Mucosa of descending colon (tissue), 3 donors: ENCODE measurements around the gene DNASE1. TPM values are rescaled to one million over a fixed set of nuclear protein-coding genes. Genes with fewer than 3 reads are reported as not detected.
"Not testable (repeated sequence)": the region's sequence is repeated elsewhere in the genome, so short reads cannot be mapped to it uniquely, and the experiment has no call there.

Source experiments
- ATAC-seq: fragments of 200-7000 bp; cut with Tn5 transposase; one replicate; pipeline ENCODE4 v1.9.1; 2020; ENCODE audit warnings: mild to moderate bottlenecking, moderate library complexity
- DNase-seq, 3 donors: peaks; one replicate each; pipeline ENCODE4 v3.0.0-alpha.2; 2020
- H3K36me3 ChIP-seq: fragments of 200-600 bp; one replicate; pipeline ENCODE4 v1.8.0; 2021; ENCODE audit warnings: low read depth, mild to moderate bottlenecking
- H3K4me1 ChIP-seq: fragments of 200-600 bp; one replicate; pipeline ENCODE4 v1.8.0; 2021; ENCODE audit warnings: low read depth, mild to moderate bottlenecking
- H3K4me3 ChIP-seq: fragments of 200-600 bp; one replicate; pipeline ENCODE4 v1.8.0; 2021; ENCODE audit warnings: mild to moderate bottlenecking
- H3K9me3 ChIP-seq: fragments of 200-600 bp; one replicate; pipeline ENCODE4 v1.8.0; 2021; ENCODE audit warnings: mild to moderate bottlenecking
- CTCF ChIP-seq: fragments of 200-600 bp; IDR thresholded peaks from one replicate; pipeline ENCODE4 v1.8.0; 2022; ENCODE audit warnings: antibody characterized with exemption, mild to moderate bottlenecking
- intact Hi-C, 2 donors: fragments of 100-400 bp; cut with DNase I in 1 of 2; cut with micrococcal nuclease in 1 of 2; formaldehyde crosslinking; loops; one replicate each; pipeline versions ENCODE4 v1.11.0 to v1.11.1; 2022; cut with DNase I, micrococcal nuclease
- long read RNA-seq, 2 donors: library from polyadenylated mRNA; unstranded; transcript quantifications; one replicate each; pipeline ENCODE4 v2.0.0, GENCODE V29; 2019 to 2021
- total RNA-seq, 3 donors: library from RNA; stranded (reverse); fragmentation: NEBNext Ultra II Directional in 2 of 3; extraction: Animal tissue kit (Norgen Biotek cat#: 25700) in 2 of 3; gene quantifications; one replicate each; pipeline versions ENCODE4 v1.2.1 to v1.2.4, GENCODE V29; 2021 to 2023
- donor health status: DM: no; HTN: no; CAD: no; lungs with moderate emphysema.
- donor health status: DM: no; HTN: no; CAD: no.
- donor health status: DM: no; HTN: yes; CAD: no.

DNASE1 gene
- total RNA-seq: 10 to 100 TPM; 24.4 to 36.0 (median 27.0) TPM
- long read RNA-seq, donor 1, partial matches to known transcripts: 4 of 20 reads
- long read RNA-seq, donor 1, other reads (novel, unspliced or antisense): 16 of 20 reads
- long read RNA-seq, donor 2, full-length matches to known transcripts: 1 of 4 reads
- long read RNA-seq, donor 2, partial matches to known transcripts: 0 of 4 reads
- long read RNA-seq, donor 2, other reads (novel, unspliced or antisense): 3 of 4 reads

- Histone ChIP-seq H3K36me3 (peaks cover 12% of the 10 kb centered on the region), H3K4me1 (peaks cover 6% of the 10 kb centered on the region), H3K9me3 (no peaks in the 10 kb centered on the region), H3K4me3 (no peak within 1 kb of the TSS)
- intact Hi-C loops: no loop called here
- DNase-seq (peak; percentile 78 to 82 (median 80)), ATAC-seq (peak; percentile 86)
- peak; percentile 64 for TF ChIP-seq CTCF
Observed at GRCh38 chr16:3654249-3654991, at the start of gene DNASE1. Gene DNASE1, plus strand, starts transcription at chr16:3654691. Its CDS starts 683 bp downstream, at chr16:3655374.

GRCh38 chr16:3606441-3606840 lies 48.0 kb upstream of the DNASE1 start:
- no peaks in the 10 kb centered on the region for H3K4me1 ChIP-seq
- no peaks in the 10 kb centered on the region for H3K36me3 ChIP-seq
- intact Hi-C loops: no loop called here
- no peak overlapping the region for H3K4me3 ChIP-seq
- no peak for TF ChIP-seq CTCF
- ATAC-seq (no peak), DNase-seq (peak in 1 of 3 donors; percentile 19)
- no peaks in the 10 kb centered on the region for H3K9me3 ChIP-seq

GRCh38 chr16:3607161-3607560 lies 47.3 kb upstream of the DNASE1 start:
- H3K36me3 ChIP-seq: no peaks in the 10 kb centered on the region

GRCh38 chr16:3607634-3608033 lies 46.9 kb upstream of the DNASE1 start:
- intact Hi-C loops: no loop called here
- no peak for ATAC-seq

More at GRCh38 chr16:3607161-3607560, 47.3 kb upstream of the DNASE1 start:
- no peak for DNase-seq
- TF ChIP-seq CTCF: no peak
- H3K4me1 ChIP-seq: no peaks in the 10 kb centered on the region
- H3K9me3 ChIP-seq: no peaks in the 10 kb centered on the region
- H3K4me3 ChIP-seq: no peak overlapping the region
- ATAC-seq: no peak
- intact Hi-C loops: no loop called here

GRCh38 chr16:3608069-3608468 lies 46.4 kb upstream of the DNASE1 start:
- ATAC-seq (no peak), DNase-seq (no peak)
- H3K36me3 ChIP-seq: no peaks in the 10 kb centered on the region
- H3K4me3 ChIP-seq: no peak overlapping the region
- no peaks in the 10 kb centered on the region for H3K9me3 ChIP-seq
- no peak for TF ChIP-seq CTCF
- no peaks in the 10 kb centered on the region for H3K4me1 ChIP-seq
- intact Hi-C loops: no loop called here

More at GRCh38 chr16:3607634-3608033, 46.9 kb upstream of the DNASE1 start:
- H3K36me3 ChIP-seq: no peaks in the 10 kb centered on the region
- H3K4me3 ChIP-seq: no peak overlapping the region
- TF ChIP-seq CTCF: no peak
- no peaks in the 10 kb centered on the region for H3K9me3 ChIP-seq
- H3K4me1 ChIP-seq: no peaks in the 10 kb centered on the region
- DNase-seq: no peak

- intact Hi-C loops, ATAC-seq, H3K4me1 ChIP-seq, H3K4me3 ChIP-seq, H3K36me3 ChIP-seq, H3K9me3 ChIP-seq, DNase-seq: not testable (repeated sequence)
Observed at GRCh38 chr16:3608976-3609375, 45.5 kb upstream of the DNASE1 start.
